Measurements from ENCODE around the gene CENPO.

The CENPO gene, protein sequence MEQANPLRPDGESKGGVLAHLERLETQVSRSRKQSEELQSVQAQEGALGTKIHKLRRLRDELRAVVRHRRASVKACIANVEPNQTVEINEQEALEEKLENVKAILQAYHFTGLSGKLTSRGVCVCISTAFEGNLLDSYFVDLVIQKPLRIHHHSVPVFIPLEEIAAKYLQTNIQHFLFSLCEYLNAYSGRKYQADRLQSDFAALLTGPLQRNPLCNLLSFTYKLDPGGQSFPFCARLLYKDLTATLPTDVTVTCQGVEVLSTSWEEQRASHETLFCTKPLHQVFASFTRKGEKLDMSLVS

DNA sequence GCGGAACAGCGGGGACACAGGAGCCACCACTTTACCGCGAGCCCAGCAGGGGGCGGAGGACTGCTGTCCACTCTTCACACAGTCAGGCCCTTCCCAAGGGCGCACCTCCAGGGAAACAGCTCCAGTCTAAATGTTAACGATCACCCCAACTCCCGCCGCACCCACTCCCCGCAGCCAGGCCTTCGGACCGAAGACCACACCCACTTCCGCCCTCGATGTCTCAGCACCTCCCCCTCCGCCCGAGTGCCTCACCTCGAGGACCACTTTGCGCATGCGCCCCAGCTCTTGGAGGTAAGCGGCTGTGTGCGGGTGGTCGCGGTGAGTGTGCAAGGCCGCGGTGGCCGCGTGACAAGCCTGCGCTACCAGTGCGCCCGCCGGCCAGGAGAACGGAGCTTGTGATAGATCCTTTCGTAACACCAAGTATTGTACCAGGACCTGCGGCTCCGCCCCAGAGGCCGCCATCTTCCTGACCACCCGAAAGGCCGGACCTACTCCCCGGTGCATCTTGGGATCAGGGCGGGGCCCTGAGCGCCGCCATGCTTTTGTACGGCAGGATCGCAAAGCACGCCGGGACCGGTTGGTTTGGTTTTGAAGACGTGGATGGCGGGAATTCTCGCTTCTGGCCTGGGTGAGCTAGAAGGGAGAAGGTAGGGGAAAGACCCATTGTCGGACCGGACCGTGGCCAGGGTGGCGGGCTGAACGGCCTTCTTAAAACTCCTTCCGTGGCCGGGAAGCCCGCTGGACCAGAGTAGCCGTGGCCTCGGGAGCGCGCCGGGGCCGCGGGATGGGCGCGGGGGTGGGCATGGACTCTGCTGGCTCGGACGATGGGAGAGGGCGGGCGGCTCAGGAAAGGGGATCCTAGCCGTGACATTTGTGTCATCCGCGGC, at the start of gene CENPO, which contains the start of gene PTRHD1:
CENPO (plus strand) TSS at position 552 of the 887 bp plus-strand sequence. CDS start 495 bp downstream, outside the sequence.
PTRHD1 (minus strand) TSS at position 518 of the 887 bp plus-strand sequence; CDS start at position 504, 14 bp downstream.
- TF ChIP-seq, protein P1, sequence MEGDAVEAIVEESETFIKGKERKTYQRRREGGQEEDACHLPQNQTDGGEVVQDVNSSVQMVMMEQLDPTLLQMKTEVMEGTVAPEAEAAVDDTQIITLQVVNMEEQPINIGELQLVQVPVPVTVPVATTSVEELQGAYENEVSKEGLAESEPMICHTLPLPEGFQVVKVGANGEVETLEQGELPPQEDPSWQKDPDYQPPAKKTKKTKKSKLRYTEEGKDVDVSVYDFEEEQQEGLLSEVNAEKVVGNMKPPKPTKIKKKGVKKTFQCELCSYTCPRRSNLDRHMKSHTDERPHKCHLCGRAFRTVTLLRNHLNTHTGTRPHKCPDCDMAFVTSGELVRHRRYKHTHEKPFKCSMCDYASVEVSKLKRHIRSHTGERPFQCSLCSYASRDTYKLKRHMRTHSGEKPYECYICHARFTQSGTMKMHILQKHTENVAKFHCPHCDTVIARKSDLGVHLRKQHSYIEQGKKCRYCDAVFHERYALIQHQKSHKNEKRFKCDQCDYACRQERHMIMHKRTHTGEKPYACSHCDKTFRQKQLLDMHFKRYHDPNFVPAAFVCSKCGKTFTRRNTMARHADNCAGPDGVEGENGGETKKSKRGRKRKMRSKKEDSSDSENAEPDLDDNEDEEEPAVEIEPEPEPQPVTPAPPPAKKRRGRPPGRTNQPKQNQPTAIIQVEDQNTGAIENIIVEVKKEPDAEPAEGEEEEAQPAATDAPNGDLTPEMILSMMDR (IDR thresholded peaks at IDR 0.05; ENCODE audit: borderline replicate concordance, control extremely low read depth, extremely low read depth, insufficient read depth, missing control alignments), result peak; percentile 37

DNA sequence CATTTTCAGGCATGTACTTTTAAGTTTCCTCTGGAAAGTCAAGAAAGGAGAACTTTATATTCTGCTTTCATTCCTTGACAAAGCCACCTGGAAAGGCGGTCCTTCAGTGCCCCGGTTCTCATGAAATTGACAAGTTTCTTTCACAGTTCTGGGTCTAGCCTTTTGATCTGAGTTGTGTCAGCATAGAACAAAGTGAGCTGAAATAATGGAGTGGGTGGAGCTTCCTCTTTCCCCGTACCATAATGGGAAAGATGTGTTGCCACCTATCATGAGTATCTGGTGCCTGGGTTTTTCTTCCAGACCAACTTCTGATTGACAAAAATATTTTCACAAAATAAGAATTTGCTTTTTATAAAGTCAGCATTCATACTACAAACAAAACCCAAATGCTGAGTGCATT, 49.3 kb upstream of the CENPO start:
- in situ Hi-C loops (cut with MboI; ENCODE audit: low sequenced_read_pairs, unreplicated experiment), result no loop called here
- DNase-seq (ENCODE audit: low spot score), result no peak
- TF ChIP-seq, protein P1 (IDR thresholded peaks at IDR 0.05; ENCODE audit: borderline replicate concordance, control extremely low read depth, extremely low read depth, insufficient read depth, missing control alignments), result no peak

More for the DNA sequence above, at the start of gene CENPO, which contains the start of gene PTRHD1:
- peak; percentile 96 for DNase-seq (ENCODE audit: low spot score)
- in situ Hi-C loops (cut with MboI; ENCODE audit: low sequenced_read_pairs, unreplicated experiment), result no loop called here

DNA sequence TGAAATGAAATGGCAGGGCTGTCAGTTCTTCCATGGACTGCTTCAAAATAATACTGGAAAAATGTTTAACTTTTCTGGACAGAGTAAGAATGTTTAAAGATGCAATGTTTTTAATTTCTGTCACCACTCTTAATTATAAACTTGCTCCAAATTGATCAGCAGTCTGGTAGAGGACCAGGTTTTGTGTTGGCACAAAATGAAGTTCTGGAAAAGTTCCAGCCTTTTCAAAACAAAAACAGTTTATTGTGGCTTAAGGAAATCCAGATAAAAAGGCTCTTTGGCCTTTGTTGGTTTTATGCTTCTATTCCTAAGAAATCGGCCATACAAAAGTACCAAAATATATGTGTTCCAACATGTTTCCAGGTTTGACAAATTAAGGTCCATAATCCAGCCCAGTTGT, 48.9 kb upstream of the CENPO start:
- TF ChIP-seq, protein P1 (IDR thresholded peaks at IDR 0.05; ENCODE audit: borderline replicate concordance, control extremely low read depth, extremely low read depth, insufficient read depth, missing control alignments), result no peak
- no peak for DNase-seq (ENCODE audit: low spot score)
- in situ Hi-C loops (cut with MboI; ENCODE audit: low sequenced_read_pairs, unreplicated experiment), result no loop called here

DNA sequence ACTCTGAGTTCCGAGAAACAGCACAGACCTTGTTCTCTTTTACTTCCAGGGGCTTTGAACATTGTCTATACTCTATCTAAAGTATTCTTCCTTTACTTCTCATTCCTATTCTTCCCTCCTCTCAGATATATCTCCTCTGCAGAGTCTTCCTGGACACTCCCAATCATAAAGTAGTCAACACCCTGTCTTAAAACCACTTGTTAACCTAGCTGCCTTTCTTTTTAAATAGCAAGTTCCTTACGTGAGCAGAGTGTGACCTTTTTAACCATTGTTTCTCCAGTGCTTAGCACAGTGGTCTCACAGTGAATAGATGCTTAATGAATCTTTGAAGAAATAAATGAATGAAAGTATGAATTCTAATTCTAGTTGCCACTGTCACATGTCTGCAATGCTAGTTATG, 47.4 kb upstream of the CENPO start:
- in situ Hi-C loops (cut with MboI; ENCODE audit: low sequenced_read_pairs, unreplicated experiment), result no loop called here
- TF ChIP-seq, protein P1 (IDR thresholded peaks at IDR 0.05; ENCODE audit: borderline replicate concordance, control extremely low read depth, extremely low read depth, insufficient read depth, missing control alignments), result no peak
- DNase-seq (ENCODE audit: low spot score), result no peak

DNA sequence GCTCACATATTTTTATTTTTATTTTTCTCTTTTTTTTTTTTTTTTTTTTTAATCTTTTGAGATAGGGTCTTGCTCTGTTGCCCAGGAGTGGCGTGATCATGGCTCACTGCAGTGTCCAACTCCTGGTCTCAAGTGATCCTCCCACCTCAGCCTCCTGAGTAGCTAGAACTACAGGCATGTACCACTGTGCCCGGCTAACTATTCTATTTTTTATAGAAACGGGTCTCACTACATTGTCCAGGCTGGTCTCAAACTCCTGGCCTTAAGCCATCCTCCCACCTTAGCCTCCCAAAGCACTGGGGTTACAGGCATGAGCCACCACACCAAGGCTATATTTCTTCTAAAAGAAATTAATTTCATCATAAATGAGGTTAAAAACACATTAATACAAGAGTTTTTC, 45.9 kb upstream of the CENPO start:
- DNase-seq (ENCODE audit: low spot score), result no peak
- TF ChIP-seq, protein P1 (IDR thresholded peaks at IDR 0.05; ENCODE audit: borderline replicate concordance, control extremely low read depth, extremely low read depth, insufficient read depth, missing control alignments), result no peak
- in situ Hi-C loops (cut with MboI; ENCODE audit: low sequenced_read_pairs, unreplicated experiment), result no loop called here

DNA sequence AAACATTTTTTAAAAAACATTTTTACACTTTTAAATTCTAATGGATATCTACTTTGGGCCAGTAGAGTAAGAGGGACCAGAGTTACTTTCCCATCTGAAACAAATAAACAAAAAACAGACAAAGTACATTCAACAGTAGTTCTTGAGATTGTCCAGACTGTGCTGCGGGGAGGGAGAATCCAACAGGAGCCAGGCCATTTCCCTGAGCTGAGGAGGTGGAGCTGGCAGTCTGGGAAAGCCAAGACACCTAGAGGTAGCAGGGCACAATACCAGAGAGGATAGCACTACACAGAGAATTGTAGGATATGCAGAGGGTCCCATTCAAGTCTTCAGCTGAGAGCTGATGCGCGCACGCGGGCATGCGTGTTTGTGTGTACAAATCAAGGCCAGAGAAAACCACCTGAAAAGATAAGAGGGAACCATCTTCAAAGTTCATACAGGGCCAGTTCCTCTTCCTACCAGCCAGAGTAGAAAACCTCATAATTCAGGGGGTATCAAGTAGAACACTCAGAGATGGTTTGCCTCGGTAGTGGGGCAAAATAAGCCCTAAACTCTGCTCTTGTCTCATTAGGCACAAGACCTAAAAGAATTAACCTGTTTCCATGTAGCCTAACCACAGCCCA, 44.0 kb upstream of the CENPO start:
- TF ChIP-seq, protein P1 (IDR thresholded peaks at IDR 0.05; ENCODE audit: borderline replicate concordance, control extremely low read depth, extremely low read depth, insufficient read depth, missing control alignments), result no peak
- DNase-seq (ENCODE audit: low spot score), result no peak
- in situ Hi-C loops (cut with MboI; ENCODE audit: low sequenced_read_pairs, unreplicated experiment), result no loop called here
